KOPT-K1 (cell line): ENCODE data around the gene ARHGAP27.
A peak's percentile ranks its signal among the peaks of the same experiment; 100 is the strongest.
"Not testable (repeated sequence)": the region's sequence is repeated elsewhere in the genome, so short reads cannot be mapped to it uniquely, and the experiment has no call there.

ENCODE experiments used
- H3K27ac ChIP-seq: fragments of 200-600 bp; sonication (generic); 2 replicates; pipeline ENCODE4 v1.5.1; 2016; ENCODE audit warnings: antibody characterized with exemption, mild to moderate bottlenecking, low read depth, low read length; ENCODE audit not compliant: poor library complexity, severe bottlenecking
- H3K36me3 ChIP-seq: fragments of 200-600 bp; sonication (generic); 2 replicates; pipeline ENCODE4 v1.5.1; 2017; ENCODE audit warnings: antibody characterized with exemption, mild to moderate bottlenecking, low read length, moderate library complexity; ENCODE audit not compliant: insufficient read depth
- H3K9me3 ChIP-seq: fragments of 200-600 bp; sonication (generic); 2 replicates; pipeline ENCODE4 v1.5.1; 2017; ENCODE audit warnings: antibody characterized with exemption, low read length, mild to moderate bottlenecking; ENCODE audit not compliant: insufficient read depth, poor library complexity, severe bottlenecking

The ARHGAP27 gene, protein sequence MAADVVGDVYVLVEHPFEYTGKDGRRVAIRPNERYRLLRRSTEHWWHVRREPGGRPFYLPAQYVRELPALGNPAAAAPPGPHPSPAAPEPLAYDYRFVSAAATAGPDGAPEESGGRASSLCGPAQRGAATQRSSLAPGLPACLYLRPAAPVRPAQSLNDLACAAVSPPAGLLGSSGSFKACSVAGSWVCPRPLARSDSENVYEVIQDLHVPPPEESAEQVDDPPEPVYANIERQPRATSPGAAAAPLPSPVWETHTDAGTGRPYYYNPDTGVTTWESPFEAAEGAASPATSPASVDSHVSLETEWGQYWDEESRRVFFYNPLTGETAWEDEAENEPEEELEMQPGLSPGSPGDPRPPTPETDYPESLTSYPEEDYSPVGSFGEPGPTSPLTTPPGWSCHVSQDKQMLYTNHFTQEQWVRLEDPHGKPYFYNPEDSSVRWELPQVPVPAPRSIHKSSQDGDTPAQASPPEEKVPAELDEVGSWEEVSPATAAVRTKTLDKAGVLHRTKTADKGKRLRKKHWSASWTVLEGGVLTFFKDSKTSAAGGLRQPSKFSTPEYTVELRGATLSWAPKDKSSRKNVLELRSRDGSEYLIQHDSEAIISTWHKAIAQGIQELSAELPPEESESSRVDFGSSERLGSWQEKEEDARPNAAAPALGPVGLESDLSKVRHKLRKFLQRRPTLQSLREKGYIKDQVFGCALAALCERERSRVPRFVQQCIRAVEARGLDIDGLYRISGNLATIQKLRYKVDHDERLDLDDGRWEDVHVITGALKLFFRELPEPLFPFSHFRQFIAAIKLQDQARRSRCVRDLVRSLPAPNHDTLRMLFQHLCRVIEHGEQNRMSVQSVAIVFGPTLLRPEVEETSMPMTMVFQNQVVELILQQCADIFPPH

DNA sequence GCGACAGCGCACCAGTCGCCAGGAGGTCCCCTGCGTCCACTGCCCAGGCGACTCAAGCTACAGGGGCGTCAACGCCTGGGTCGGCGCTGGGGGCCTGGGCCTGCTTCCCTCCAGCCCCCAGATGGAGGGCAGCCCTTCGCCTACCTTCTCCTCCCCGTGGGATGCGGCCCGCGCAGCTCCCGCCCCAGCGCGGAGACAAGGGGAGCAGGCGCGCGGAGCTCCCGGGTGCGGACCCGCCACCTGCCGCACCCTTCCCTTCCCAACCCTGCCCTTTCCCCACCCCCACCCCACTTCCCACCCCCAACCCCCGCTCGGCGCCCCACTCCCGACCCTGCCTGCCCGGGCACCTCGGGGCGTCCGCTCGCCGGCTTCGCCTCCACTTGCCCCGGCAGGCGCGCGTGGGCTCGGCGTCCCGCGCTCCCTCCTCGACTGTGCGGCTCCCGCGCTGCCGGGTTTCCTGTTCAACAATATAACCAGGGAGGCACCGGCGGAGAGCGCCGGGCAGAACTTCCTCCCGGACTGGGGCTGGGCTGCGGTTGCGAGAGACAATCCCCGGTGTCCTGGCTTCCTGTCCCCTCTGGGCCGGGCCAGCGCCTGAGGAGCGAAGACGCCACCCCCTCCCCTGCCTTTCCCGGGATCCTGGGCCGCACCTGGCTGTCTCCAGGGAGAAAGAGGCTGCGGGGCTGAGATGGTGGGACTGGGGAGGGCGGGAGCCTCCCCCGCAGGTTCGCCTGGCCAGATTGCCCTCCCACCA is at the start of gene ARHGAP27:
Gene ARHGAP27, minus strand, starts transcription at position 466 of the 754 bp plus-strand sequence. CDS start 2,591 bp downstream, outside the sequence.
- no peaks in the 10 kb centered on the region for H3K9me3 ChIP-seq
- H3K36me3 ChIP-seq, result peaks cover 33% of the 10 kb centered on the region
- H3K27ac ChIP-seq, result peak within 1 kb of the TSS; percentile 74

DNA sequence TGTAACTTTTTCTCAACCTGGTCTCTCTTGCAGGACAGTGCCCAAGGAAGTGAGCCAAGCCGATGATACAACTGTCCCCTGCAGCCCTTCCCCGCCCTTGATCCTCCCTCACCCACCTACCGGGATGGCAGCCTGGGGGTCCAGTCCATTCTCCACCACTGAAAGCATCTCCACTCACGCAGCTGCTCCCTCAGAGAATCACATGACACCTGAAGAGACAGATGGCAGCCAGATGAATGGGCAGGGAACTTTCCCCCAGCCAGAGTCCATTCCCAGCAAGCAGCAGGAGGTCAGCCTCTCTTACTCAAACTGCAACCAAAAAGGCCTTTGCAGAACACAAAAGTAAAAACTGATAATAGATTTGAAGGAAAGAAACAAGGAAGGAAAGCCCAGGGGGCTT is 49.6 kb upstream of the ARHGAP27 start:
- not testable (repeated sequence) for H3K27ac ChIP-seq, H3K9me3 ChIP-seq
- H3K36me3 ChIP-seq, result peaks cover 36% of the 10 kb centered on the region

DNA sequence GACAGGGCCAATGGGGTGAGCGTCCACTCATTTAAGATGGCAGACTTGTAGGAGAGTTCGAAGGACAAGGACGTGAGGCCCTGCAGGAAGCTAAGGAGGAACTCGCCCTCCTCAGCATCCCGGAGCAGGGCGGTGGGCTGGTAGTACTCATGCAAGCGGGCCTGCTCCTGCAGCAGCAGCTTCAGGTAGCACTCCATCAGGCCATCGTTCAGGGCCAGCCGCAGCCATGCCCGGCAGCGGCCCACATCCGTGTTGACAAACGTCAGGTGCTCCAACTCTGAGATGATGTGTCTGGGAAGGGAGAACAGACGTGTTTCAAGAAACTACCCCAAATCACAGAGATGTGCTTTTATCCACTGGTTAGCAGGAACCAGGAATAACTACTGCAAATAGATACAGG is 42.8 kb upstream of the ARHGAP27 start:
- H3K27ac ChIP-seq, H3K9me3 ChIP-seq: not testable (repeated sequence)
- H3K36me3 ChIP-seq, result peaks cover 58% of the 10 kb centered on the region

DNA sequence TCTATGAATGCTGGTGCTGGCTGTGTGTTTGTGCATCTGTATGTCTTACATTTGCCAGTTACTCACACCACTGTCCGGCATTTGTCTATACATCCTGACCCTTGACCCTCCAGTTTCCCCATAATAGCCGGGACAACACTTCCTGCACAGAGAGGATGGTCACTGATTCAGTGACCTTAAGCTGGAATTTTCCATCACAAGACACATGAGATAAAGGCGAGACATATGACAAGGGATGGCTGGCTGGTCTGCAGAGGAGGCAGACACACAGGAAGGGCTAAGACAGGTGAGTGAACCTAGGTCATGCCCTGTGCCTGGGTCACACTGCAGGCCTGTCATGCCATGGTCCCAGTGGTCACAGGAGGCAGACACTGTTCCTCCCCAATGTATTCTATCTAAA is 39.6 kb upstream of the ARHGAP27 start:
- H3K36me3 ChIP-seq, result peaks cover 65% of the 10 kb centered on the region
- not testable (repeated sequence) for H3K27ac ChIP-seq, H3K9me3 ChIP-seq

DNA sequence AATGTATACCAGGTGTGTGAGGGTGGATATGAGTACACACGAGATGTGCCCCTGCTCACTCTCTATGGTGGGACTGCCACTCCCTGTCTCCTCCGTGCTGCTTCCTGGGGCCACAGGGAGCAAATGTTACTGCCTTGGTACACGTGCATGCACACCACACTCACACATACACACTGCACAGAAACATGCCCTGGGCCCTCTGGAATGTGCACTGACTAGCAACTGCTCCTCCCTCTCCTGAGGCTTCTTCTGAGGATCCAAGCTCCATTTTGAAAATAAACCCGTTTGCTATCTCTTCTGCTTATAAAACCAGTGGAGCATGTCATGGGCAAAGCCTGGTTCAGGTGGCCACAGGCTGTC is 36.5 kb upstream of the ARHGAP27 start:
- H3K9me3 ChIP-seq, H3K27ac ChIP-seq: not testable (repeated sequence)
- H3K36me3 ChIP-seq, result peaks cover 58% of the 10 kb centered on the region

DNA sequence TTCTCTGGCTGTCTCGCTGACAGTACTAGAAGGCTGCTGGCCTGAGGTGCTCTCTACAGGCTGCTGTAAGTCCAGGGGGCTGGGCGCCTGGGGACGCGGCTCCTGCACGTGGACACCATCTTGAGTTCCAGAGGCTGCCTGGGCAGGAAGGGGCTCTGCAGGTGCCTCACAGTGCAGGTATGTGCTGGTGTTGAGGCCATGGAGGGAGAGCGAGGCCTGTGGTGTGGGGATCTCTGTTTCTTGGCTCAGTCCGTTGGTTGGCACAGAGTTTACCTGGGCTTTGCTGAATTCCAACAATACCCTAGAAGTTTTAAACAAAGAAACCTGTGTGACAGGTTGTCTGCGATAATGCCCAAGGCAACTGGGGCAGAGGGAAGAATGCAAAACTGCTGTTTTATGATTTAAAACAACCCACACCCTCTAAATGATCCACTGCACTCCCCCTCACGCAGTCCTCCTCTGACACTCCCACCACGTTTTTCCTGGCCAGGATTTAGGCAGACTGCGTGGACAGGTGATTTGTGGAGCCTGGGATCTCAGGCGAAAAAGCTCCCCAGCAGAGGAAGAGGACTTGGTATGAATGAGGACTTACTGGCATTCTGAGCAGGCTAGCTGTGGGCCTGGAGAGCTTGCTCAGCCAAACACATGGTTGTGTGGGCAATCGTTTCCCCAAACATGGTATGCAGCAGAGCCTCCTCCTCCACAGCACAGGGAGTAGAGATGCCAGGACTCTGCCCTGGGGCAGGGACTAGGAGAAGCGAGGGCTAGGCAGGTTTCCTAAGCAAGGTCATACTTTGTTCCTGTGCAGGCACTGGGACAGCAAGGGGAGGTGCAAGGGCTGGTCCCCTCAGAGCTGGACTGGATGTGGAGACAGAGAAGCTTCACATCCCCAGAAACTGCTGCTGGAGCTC is 35.9 kb upstream of the ARHGAP27 start:
- H3K36me3 ChIP-seq, result peaks cover 64% of the 10 kb centered on the region
- not testable (repeated sequence) for H3K27ac ChIP-seq

DNA sequence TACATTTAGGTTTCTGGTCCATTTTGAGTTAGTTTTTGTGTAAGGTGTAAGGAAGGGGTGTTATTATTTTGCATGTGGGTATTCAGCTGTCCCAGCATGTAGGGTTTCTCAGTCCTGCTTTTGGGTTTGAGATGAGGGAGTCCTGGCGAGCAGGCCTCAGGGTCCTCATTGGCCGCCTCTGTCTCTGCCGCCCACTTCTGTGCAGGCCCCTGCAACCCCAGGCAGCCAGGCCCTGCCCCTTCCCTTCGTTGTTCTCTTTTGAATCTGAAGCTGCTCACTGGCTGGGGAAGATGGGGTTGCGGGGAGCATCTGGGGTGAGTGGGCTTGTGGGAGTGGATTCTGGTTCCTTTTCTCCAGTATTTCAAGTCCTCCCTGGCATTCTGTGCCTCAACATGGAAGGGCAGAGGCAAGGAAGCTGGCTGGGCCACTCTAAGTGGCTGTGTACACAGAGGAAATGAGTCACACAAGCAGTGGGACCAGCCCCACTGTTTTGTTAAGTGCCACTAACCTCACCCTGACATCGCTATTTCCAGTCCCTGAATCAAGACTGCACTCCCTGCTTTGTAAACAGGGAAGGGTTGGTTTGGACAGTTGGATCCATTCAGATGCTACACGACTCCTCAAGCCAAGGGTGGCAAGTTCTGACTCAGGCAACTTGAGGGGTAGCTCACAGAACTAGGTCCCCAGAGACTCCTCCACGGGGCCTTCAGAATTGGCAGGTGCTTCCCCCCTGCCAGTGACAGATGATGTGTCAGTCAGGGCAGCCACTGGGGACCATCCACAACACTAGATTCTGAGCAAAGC is 29.1 kb upstream of the ARHGAP27 start:
- H3K27ac ChIP-seq, H3K9me3 ChIP-seq: not testable (repeated sequence)
- peaks cover 71% of the 10 kb centered on the region for H3K36me3 ChIP-seq

More for the DNA sequence above, 35.9 kb upstream of the ARHGAP27 start:
- H3K9me3 ChIP-seq, result not testable (repeated sequence)

DNA sequence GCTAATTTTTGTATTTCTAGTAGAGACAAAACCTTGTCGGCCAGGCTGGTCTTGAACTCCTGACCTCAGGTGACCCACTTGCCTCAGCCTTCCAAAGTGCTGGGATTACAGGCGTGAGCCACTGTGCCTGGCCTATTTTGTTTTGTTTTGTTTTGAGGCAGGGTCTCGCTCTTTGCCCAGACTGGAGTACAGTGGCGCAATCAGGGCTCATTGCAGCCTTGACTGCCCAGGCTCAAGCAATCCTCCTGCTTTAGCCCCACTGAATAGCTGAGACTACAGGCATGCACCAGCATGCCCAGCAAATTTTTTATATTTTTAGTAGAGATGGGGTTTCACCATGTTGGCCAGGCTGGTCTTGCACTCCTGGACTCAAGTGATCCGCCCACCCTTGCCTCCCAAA is 27.8 kb upstream of the ARHGAP27 start:
- not testable (repeated sequence) for H3K27ac ChIP-seq, H3K9me3 ChIP-seq
- H3K36me3 ChIP-seq, result peaks cover 74% of the 10 kb centered on the region

DNA sequence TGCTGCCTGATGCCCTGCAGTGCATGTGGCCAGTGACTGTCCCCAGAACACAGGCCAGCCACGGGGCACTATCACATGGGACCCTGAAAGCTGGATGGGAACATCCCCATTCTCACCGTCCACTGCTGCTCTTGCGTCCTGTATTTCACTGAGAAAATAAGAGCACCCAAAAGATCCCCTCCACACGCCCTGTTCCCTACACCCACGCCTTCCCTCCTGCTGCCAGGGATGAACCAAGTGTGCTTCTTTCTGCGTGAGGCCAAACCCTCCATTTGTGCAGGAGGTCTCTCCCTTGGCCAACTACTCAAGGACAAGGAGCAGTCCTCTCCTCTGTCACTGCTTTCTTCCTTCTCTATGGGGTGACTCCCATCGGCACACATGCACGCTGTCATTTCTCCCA is 21.7 kb upstream of the ARHGAP27 start:
- H3K36me3 ChIP-seq, result peaks cover 85% of the 10 kb centered on the region
- not testable (repeated sequence) for H3K9me3 ChIP-seq, H3K27ac ChIP-seq

DNA sequence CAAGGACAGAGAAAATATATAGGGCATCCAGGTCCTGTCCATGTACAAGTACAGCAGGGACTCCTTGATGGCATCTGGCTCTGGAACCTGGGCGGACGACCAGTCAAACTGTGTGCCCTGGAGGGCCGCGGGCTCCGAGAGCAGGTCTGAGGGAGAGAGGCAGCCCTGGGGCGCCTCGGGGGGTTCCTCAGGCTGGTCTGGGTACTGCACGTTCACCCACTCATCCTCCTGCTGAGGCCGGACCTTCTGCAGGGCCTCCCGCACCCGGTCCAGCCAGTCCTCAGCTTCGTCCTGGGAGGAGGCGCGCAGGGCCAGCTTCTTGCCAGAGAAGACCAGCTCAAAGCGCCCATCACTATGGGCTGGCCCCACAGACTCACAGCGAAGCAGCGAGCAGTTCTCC is 21.1 kb upstream of the ARHGAP27 start:
- not testable (repeated sequence) for H3K27ac ChIP-seq, H3K9me3 ChIP-seq
- H3K36me3 ChIP-seq, result peaks cover 86% of the 10 kb centered on the region

DNA sequence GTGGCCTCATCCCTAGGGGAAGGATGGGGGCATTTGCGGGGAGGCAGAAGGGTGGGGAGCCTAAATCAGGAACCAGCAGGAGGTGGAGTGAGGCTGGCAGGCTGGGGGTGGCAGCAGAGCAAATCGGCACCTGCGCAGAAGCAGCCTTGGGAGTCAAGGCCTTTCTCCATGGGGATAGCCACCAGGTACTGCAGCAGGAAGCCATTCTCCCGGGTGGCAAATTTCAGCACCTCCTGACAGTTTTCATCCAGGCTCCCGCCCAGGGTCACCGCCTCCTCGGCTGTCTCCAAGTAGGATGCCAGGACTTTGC is 20.5 kb upstream of the ARHGAP27 start:
- Histone ChIP-seq H3K27ac (peak overlapping the region; percentile 18), H3K36me3 (peaks cover 89% of the 10 kb centered on the region)
- H3K9me3 ChIP-seq, result not testable (repeated sequence)

DNA sequence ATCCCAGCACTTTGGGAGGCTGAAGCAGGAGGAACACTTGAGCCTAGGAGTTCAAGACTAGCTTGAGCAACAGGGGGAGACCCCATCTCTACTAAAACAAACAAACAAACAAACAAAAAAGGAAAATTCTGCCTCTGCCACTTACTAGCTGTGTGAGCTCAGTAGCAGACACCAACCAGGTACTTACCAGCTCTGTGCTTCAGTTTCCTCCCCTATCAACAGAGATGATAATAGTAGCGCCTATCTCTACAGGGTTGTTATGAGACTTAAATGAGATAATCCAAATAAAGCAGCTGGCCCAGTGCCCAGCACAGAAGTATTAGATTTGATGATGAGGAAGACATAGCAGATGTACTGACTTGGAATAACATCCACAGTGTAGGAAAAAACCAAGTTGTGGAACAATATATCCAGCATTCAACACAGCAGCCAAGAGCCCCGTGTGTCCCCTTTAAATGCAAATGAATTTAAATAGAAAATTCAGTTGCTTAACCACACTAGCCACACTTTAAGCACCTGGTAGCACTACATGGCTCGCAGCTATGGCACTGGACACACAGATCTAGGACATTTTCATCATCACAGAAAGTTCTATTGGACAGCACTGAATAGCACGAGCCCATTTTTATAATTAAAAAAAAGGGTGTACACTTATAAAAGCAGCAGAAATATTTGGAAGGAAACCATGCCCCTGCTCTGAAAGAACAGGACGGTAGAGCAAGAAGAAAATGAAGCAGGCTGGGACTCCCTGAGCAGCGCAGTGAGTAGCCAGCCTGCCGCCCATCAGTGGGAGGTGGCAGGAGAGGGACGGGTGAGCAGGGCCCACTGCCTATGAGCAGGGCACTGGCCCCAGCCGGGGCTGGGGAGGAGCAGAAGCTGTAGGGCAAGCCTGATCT is 19.9 kb upstream of the ARHGAP27 start:
- H3K27ac ChIP-seq, result peak overlapping the region; percentile 18
- not testable (repeated sequence) for H3K9me3 ChIP-seq
- H3K36me3 ChIP-seq, result peaks cover 91% of the 10 kb centered on the region

DNA sequence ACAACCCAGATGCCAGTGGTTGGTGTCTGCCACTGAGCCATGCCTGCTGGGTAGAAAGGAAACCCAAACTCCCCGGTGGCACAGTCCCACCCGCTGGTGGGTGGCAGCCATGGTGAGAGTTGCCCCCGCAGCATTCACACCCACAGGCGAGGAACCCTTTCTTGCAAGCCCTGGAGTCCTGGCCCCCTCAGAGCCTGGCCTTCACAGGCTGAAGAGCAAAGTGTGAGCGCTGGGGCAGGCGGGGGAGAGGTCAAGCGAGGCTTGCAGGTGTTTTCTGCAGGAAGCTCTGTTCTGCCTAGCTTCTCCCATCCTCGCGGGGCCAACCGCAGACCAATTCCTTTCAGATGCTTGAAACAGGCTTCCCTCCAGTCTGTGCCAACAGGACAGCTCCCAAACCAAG is 19.0 kb upstream of the ARHGAP27 start:
- H3K9me3 ChIP-seq, result not testable (repeated sequence)
- H3K27ac ChIP-seq, result peak overlapping the region; percentile 9

More for the DNA sequence above, 19.0 kb upstream of the ARHGAP27 start:
- peaks cover 90% of the 10 kb centered on the region for H3K36me3 ChIP-seq
